ENCODE data around the gene ACAA2.

The ACAA2 gene

DNA sequence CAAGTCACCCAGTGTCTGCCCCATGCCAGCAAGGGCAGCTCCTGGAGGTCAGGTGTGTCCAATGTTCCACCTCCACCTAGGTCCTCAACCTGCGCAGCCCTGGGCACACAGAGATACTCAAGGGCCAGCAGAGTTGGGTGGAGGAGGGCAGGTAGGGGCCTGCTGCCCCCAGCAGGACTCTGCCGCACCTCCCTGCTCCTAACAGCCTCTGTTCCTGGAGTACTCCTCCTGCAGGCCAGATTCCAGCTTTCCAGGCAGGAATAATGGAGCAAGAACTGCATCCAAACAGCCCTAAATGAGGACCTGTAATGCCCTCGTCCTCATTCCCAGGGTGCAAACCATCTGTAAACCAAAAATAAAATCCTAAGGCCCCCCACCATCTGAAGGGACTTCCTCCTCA lies 44.4 kb upstream of the ACAA2 start:
- no peak for DNase-seq (ENCODE audit: low read depth)
- TF ChIP-seq, protein P1, sequence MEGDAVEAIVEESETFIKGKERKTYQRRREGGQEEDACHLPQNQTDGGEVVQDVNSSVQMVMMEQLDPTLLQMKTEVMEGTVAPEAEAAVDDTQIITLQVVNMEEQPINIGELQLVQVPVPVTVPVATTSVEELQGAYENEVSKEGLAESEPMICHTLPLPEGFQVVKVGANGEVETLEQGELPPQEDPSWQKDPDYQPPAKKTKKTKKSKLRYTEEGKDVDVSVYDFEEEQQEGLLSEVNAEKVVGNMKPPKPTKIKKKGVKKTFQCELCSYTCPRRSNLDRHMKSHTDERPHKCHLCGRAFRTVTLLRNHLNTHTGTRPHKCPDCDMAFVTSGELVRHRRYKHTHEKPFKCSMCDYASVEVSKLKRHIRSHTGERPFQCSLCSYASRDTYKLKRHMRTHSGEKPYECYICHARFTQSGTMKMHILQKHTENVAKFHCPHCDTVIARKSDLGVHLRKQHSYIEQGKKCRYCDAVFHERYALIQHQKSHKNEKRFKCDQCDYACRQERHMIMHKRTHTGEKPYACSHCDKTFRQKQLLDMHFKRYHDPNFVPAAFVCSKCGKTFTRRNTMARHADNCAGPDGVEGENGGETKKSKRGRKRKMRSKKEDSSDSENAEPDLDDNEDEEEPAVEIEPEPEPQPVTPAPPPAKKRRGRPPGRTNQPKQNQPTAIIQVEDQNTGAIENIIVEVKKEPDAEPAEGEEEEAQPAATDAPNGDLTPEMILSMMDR (IDR thresholded peaks at IDR 0.05; ENCODE audit: low read depth, low read length, missing control alignments), result no peak
- H3K4me3 ChIP-seq (ENCODE audit: low read depth, low read length), result no peak overlapping the region
- in situ Hi-C loops (cut with HindIII; ENCODE audit: low sequenced_read_pairs), result no loop called here

DNA sequence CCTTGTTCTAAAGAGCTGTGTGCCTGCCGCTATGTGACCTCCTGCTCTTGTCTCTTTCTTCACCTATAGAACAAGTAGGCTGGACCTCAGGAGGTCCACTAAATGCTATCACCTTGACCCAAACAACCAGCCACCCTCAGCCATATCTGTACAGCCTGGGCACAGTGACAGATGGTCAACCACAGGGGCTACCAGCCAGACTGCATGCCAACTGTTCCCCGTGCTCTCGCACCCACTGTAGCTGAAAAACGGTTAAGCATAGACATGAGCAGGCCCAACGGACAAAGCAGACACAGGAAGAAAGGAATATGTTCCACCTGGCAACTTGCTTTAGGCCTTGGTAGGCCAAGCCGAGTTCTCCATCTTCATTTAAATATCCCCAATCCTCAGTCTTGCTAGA lies 43.2 kb upstream of the ACAA2 start:
- in situ Hi-C loops (cut with HindIII; ENCODE audit: low sequenced_read_pairs), result no loop called here
- TF ChIP-seq, protein P1 (IDR thresholded peaks at IDR 0.05; ENCODE audit: low read depth, low read length, missing control alignments), result no peak
- H3K4me3 ChIP-seq (ENCODE audit: low read depth, low read length), result no peak overlapping the region
- DNase-seq (ENCODE audit: low read depth), result no peak

DNA sequence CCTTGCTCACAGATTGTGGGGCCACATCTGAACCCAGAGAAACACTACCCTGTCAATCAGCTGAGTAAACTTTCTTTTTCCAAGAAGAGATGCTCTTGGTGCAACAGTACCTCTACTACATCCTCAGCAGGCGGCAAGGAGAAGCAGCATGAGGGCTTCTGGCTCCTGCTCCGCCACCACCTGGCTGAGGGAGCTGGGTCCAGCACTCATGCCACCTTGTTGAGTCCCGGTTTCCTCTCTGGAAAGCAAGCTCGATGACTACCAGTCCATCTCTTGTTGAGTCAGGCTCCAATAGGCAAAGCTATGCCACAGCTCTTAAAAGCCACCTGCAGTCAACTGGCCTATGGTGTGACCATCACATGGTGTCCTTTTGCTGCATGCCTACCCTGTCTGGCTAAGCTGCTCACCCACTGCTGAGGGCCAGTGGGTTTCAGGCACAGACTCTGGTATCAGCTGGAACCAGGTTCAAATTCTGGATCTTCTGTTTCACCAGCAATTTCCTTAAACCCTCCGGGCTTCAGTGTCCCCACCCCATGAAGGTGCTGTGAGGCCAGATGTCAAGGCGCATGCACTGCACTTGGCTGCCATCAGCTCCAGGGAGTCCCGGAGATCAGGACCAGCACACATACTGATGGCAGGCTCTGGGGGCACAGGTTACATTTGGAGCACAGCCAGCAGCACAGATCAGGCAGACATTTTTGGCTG lies 42.5 kb upstream of the ACAA2 start:
- in situ Hi-C loops (cut with HindIII; ENCODE audit: low sequenced_read_pairs), result no loop called here
- H3K4me3 ChIP-seq (ENCODE audit: low read depth, low read length), result no peak overlapping the region
- TF ChIP-seq, protein P1 (IDR thresholded peaks at IDR 0.05; ENCODE audit: low read depth, low read length, missing control alignments), result no peak
- DNase-seq (ENCODE audit: low read depth), result no peak

DNA sequence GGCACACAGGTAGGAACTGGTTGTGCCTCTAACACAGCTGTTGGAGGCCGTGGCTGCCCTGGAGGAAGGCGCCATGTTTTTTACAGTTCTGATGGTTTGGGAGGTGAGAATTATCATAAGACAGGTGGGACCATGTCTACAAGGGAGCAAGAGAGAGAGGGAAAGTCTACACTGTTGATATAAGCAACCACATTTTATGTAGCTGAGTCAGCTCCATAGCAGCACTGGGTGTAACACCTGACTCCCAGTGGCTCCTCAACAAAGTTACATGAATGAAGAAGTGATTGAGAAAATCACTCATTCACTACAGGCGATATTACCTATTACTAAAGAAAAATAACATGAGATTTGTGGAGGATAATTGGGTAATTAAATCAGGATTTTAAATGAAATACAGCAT lies 41.3 kb upstream of the ACAA2 start:
- in situ Hi-C loops (cut with HindIII; ENCODE audit: low sequenced_read_pairs), result no loop called here
- TF ChIP-seq, protein P1 (IDR thresholded peaks at IDR 0.05; ENCODE audit: low read depth, low read length, missing control alignments), result no peak
- DNase-seq (ENCODE audit: low read depth), result no peak
- H3K4me3 ChIP-seq (ENCODE audit: low read depth, low read length), result no peak overlapping the region

DNA sequence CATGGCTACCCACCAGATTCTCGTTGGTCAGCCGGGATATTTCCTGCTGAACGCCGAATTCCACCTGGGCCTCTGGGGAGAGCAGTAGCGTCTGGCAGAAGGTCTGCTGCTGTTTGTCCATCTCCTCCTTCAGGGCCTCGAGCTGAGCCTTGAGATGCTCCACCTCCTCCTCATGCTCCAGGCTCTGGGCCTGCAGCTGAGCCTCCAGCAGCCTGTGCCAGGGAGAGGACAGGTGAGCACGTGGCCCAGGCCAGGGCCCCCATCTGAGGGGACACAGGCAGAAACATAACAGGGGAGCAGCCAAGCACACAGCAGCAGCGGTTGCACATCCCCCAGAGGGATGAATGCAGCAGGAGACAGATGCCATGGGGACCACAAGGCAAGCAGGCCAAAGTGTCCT lies 40.1 kb upstream of the ACAA2 start:
- no peak overlapping the region for H3K4me3 ChIP-seq (ENCODE audit: low read depth, low read length)
- DNase-seq (ENCODE audit: low read depth), result no peak
- TF ChIP-seq, protein P1 (IDR thresholded peaks at IDR 0.05; ENCODE audit: low read depth, low read length, missing control alignments), result no peak
- in situ Hi-C loops (cut with HindIII; ENCODE audit: low sequenced_read_pairs), result no loop called here

DNA sequence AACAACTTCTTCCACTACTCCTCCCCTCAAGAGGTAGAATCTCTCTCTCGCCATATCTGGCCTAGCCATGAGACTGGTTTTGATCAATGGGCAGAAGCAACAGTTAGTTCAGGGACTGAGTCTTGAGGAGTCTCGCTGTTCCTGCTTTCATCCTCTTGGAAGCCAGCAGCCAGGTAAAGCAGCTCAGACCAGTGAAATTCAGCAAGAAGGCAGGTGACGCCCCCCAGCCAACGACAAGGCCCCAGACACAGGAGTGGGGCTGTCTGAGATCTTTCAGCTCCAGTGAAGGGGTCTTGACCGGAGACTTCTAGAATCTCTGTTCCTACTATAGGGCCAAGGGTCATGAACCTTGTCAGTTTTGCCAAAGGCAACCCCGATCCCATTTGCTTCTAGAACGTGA lies 39.7 kb upstream of the ACAA2 start:
- in situ Hi-C loops (cut with HindIII; ENCODE audit: low sequenced_read_pairs), result no loop called here
- TF ChIP-seq, protein P1 (IDR thresholded peaks at IDR 0.05; ENCODE audit: low read depth, low read length, missing control alignments), result no peak
- H3K4me3 ChIP-seq (ENCODE audit: low read depth, low read length), result no peak overlapping the region
- DNase-seq (ENCODE audit: low read depth), result no peak

All from astrocyte of the cerebellum (primary cell).